T-cell (primary cell): ENCODE data around the gene LHX2. TPM values are rescaled to one million over a fixed set of nuclear protein-coding genes. Genes with fewer than 3 reads are reported as not detected.

Experiments
- ATAC-seq, 4 experiments: fragments of 200-7000 bp in 3 of 4; fragments of 150-1000 bp in 1 of 4; cut with Tn5 transposase; replicated peaks in 1 of 4; 1 replicate in 3 of 4; 2 replicates in 1 of 4; pipeline ENCODE4 v1.10.0; 2021; ENCODE audit warnings: moderate library complexity in 3 of 4, mild to moderate bottlenecking in 2 of 4, moderate number of reproducible peaks in 1 of 4
- CTCF ChIA-PET, 2 donors: fragments of 300-600 bp; sonication (Branson Sonifier 250); formaldehyde crosslinking; loops; one replicate each; lab custom pipeline; 2022; ENCODE audit warnings: antibody characterized with exemption in 2 of 2; lab: Charles Lee
- POLR2A ChIA-PET, 2 donors: fragments of 300-600 bp; sonication (Branson Sonifier 250); formaldehyde crosslinking; loops; one replicate each; lab custom pipeline; 2022; ENCODE audit warnings: antibody characterized with exemption in 2 of 2; lab: Charles Lee
- DNase-seq, 35 experiments: peaks; one replicate each; pipeline versions ENCODE4 v3.0.0 to v3.0.0-alpha.2; 2013 to 2023
- H3K27ac ChIP-seq: one replicate; pipeline ENCODE4 v1.5.1; 2013; ENCODE audit warnings: low read length
- H3K27me3 ChIP-seq, 2 experiments: replicated peaks in 1 of 2; 1 replicate in 1 of 2; 2 replicates in 1 of 2; pipeline versions ENCODE4 v1.6.1 to v1.7.0; 2013; ENCODE audit warnings: low read length in 1 of 2, mixed read lengths in 1 of 2; ENCODE audit not compliant: control insufficient read depth in 2 of 2, insufficient read depth in 2 of 2; ENCODE audit errors: extremely low read depth in 1 of 2
- H3K36me3 ChIP-seq, 2 donors: 1 replicate in 1 of 2; 2 replicates in 1 of 2; pipeline versions ENCODE4 v1.6.1 to v1.7.0; 2013; ENCODE audit warnings: low read length in 1 of 2; ENCODE audit not compliant: control insufficient read depth in 2 of 2, insufficient read depth in 1 of 2; ENCODE audit errors: extremely low read depth in 1 of 2
- H3K4me1 ChIP-seq, 2 experiments: 1 replicate in 1 of 2; 2 replicates in 1 of 2; pipeline versions ENCODE4 v1.6.1 to v1.7.0; 2013; ENCODE audit warnings: low read length in 2 of 2, mixed read lengths in 1 of 2; ENCODE audit not compliant: insufficient read depth in 2 of 2, control insufficient read depth in 1 of 2; ENCODE audit errors: extremely low read depth in 1 of 2
- H3K4me3 ChIP-seq, 2 donors: 1 replicate in 1 of 2; 2 replicates in 1 of 2; pipeline versions ENCODE4 v1.5.1 to v1.7.0; 2013; ENCODE audit warnings: mild to moderate bottlenecking in 2 of 2, low read length in 1 of 2, moderate library complexity in 1 of 2; ENCODE audit not compliant: control insufficient read depth in 1 of 2; ENCODE audit errors: extremely low read depth in 1 of 2
- H3K9me3 ChIP-seq: 2 replicates; pipeline ENCODE4 v1.7.0; 2013
- H3K27ac Mint-ChIP-seq, 2 donors: one replicate each; pipeline ENCODE4 v1.8.0; 2020 to 2021; ENCODE audit warnings: mild to moderate bottlenecking in 2 of 2, mixed read lengths in 2 of 2
- H3K27me3 Mint-ChIP-seq, 2 donors: one replicate each; pipeline ENCODE4 v1.8.0; 2021 to 2022; ENCODE audit warnings: mixed read lengths in 2 of 2
- H3K36me3 Mint-ChIP-seq: one replicate; pipeline ENCODE4 v1.8.0; 2021; ENCODE audit warnings: mixed read lengths
- H3K4me1 Mint-ChIP-seq, 3 donors: one replicate each; pipeline ENCODE4 v1.8.0; 2020 to 2022; ENCODE audit warnings: mixed read lengths in 3 of 3, mild to moderate bottlenecking in 1 of 3
- H3K4me3 Mint-ChIP-seq, 3 donors: one replicate each; pipeline ENCODE4 v1.8.0; 2020 to 2022; ENCODE audit warnings: mild to moderate bottlenecking in 3 of 3, mixed read lengths in 3 of 3, moderate library complexity in 3 of 3
- H3K9me3 Mint-ChIP-seq, 3 donors: one replicate each; pipeline ENCODE4 v1.8.0; 2020 to 2022; ENCODE audit warnings: mixed read lengths in 3 of 3
- WGBS: methylation state at CpG from one replicate; pipeline ENCODE4 v1.1.5; 2013; ENCODE audit warnings: missing lambda C conversion rate; ENCODE audit not compliant: insufficient coverage; 5-methylcytosine and 5-hydroxymethylcytosine counted together
- total RNA-seq, 35 experiments: library from RNA in 6 of 35; stranded (reverse) in 6 of 35; fragments of 120-200 nt in 1 of 35; gene quantifications; one replicate each; pipeline versions ENCODE4 v1.2.1 to v1.2.4 and lab custom pipeline; 2013 to 2026

Gene LHX2
- total RNA-seq, 5 donors from 2014 or later (not counting 1 experiment from before 2014, with no cell fraction given): not detected

DNA sequence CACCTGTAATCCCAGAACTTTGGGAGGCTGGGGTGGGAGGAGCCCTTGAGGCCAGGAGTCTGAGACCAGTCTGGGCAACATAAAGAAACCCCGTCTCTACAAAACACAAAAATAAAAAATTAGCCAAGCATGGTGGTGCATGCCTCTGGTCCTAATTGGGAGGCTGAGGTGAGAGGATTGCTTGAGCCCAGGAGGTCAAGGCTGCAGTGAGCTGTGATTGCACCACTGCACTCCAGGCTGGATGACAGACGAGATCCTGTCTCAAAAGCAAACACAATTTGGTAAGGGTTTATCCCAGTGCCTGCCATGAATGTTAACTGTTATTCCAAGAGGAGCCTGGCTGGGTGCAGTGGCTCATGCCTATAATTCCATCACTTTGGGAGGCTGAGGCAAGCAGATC is 71.1 kb downstream of the LHX2 start:
- peaks cover 6 to 20% (median 16%) of the 10 kb centered on the region in 3 donors for H3K9me3 Mint-ChIP-seq
- Histone ChIP-seq H3K27me3 (peaks cover 0 to 12% of the 10 kb centered on the region in 2 experiments), H3K36me3 (no peaks in the 10 kb centered on the region), H3K4me3 (no peak overlapping the region), H3K27ac (no peak overlapping the region), H3K9me3 (no peaks in the 10 kb centered on the region), H3K4me1 (no peaks in the 10 kb centered on the region)
- 100% methylated on average over 1 of the region's 2 CpGs for WGBS
- no peak for ATAC-seq
- CTCF ChIA-PET: no interaction called here
- no peak overlapping the region for H3K4me3 Mint-ChIP-seq
- no peak overlapping the region for H3K27ac Mint-ChIP-seq
- POLR2A ChIA-PET: no interaction called here
- no peak for DNase-seq
- H3K4me1 Mint-ChIP-seq: no peaks in the 10 kb centered on the region
- H3K36me3 Mint-ChIP-seq: no peaks in the 10 kb centered on the region
- H3K27me3 Mint-ChIP-seq: peaks cover 5 to 6% of the 10 kb centered on the region in 2 donors

Other genes starting within 250 kb of the LHX2 start
- 10 to 100 TPM; 12.4 to 19.9 (median 14.1) TPM for gene DENND1A, start 81.6 kb upstream of the LHX2 start, total RNA-seq
- 10 to 100 TPM in 3 of 5 donors, 1 to 10 TPM in 2; 5.9 to 12.5 (median 10.4) TPM for gene NEK6, start 246.2 kb downstream of the LHX2 start, total RNA-seq